HG03378 (cell line): Measurements from ENCODE around the gene RAB30.

Experiments used
- ATAC-seq: cut with Tn5 transposase; IDR thresholded peaks from one replicate; pipeline ENCODE4 v1.9.1; 2021; ENCODE audit warnings: mild to moderate bottlenecking, moderate library complexity; ENCODE audit not compliant: unreplicated experiment

RAB30 gene

DNA sequence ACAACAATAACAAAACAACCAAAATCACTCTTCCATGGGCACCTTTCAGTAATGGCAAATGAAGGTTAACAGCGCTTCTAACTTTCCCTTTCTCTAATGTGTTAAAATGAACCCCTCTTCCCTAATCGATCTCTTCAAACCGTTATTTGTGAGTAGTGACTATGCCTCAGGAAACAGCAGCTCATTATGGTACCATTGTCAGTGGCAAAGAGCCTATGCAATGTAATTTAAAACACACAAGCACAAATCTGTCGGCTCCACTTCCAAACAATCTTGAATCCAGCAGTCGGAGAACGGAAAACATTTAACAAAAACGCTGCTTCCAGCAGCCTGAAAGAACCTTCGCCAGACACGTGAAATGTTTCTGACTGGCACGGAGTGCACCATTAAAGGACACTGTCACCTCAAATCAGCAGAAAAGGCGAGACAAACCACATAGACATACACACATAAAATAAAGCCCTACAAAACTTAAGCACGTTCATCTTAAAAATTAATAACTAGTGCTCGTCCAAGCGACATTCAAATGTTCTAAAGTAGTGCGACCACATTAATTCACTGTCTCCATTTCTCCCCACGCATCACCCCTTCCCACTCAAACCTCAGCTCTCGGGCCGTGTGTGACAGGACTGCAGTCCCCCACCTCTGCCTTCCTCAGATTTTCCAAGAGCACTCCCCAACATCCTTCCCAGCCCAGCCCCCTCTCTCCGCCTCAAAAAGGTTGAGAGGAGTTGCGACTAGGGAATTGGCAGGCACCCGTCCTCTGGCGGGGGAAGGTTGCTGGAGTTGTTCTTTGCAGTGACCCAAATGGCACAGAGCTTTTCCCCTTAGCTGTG lies 748 bp downstream of the RAB30 start:
- ATAC-seq: no peak

GRCh38 chr11:83070044-83070701 lies 1.5 kb downstream of the RAB30 start:
- ATAC-seq: no peak

GRCh38 chr11:83069441-83070043 lies 2.2 kb downstream of the RAB30 start:
- no peak for ATAC-seq

DNA sequence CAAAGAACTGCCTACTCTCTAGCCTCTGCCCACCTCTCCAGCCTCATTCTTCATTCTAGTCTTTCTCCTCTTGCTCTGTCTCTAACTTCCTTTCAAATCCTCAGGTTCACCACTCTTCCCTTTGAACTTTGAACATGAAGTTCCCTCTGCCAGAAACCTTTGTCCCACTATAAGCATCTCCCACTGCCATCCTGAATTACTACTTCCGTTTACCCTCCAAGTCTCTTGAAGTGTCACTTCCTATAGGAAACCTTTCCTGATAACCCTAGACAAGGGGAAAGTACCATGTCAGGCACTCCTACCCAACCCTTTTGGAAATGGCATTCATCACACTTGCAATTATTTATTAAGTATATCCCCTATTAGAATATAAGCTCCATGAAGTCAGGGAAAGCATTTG lies 3.1 kb downstream of the RAB30 start:
- ATAC-seq: no peak

GRCh38 chr11:83064011-83064410 lies 7.7 kb downstream of the RAB30 start:
- ATAC-seq: no peak

DNA sequence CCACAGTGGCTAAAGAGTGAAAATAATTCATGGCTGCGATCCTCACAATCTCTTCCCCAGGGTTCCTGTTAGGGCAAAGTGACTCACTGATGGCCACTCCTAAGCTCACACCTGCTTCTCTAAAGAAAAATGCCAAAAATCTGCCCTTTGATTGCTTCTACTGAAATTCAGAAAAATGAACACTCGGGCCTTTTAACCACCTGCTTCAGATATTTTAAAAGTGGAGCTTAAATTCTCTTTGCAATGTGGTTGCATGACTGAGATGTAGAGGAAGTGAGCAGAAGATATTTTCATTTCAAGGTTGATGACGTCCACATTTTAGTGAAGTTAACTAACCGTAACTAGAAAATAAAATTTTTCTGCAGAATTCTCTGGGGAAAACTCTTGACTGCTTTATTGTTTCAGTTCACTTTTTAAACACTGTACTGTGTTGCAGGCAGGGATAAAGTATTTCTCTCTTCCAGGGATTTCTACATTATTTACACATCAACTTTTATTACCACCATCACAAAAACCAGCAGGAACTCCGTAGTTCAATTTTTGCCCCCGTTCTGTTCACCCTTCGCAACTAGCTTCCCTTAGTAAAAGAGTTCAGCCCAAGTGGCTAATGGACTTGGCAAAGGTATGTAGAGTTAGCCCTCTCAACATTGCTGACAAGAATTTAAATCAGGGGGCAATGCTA lies 8.5 kb downstream of the RAB30 start:
- ATAC-seq: peak; percentile 75

GRCh38 chr11:83061883-83062282 lies 9.8 kb downstream of the RAB30 start:
- peak; percentile 63 for ATAC-seq

GRCh38 chr11:83060965-83061364 lies 10.7 kb downstream of the RAB30 start:
- no peak for ATAC-seq

DNA sequence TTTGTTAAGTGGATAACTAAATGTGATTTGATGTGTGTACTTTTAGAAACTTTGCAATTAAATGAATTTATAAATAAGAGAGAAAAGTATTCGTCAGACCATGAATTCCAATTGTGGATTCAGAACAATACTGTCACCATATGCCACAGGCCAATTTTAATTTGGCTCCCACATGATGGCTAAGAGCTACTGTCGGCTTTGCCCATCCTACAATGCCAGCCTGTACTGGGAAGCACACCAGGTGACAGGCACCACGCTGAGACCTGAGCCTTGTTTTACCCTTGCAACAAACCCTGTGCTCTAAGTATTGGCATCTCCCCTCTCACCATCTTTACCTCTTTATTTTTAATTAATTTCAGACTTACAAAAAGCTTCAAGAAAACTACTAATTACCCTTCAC lies 14.0 kb downstream of the RAB30 start:
- ATAC-seq: no peak

DNA sequence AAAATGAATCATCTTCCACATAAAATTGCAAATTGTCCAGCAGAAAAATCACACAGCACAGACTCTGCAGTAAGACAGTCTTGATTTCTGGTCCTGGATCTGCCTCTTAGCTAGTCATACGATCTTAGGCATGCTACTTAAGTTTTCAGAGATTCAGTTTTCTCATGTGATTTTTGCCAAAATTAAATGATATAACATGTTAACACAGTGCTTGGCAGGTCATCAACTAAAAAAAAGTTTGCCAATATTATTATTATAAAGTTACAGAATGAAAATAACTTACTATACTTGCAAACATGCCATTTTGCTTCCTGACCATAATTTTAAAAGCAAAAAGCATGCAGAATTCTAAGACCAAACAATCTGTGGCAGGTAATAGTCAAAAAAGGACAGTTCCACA lies 15.1 kb downstream of the RAB30 start:
- ATAC-seq: no peak

- no peak for ATAC-seq
Observed at GRCh38 chr11:83056204-83056603, 15.5 kb downstream of the RAB30 start.

- peak; percentile 65 for ATAC-seq
Observed at GRCh38 chr11:83054904-83055380, 16.8 kb downstream of the RAB30 start.

GRCh38 chr11:83054001-83054400 lies 17.7 kb downstream of the RAB30 start:
- ATAC-seq: peak; percentile 75

DNA sequence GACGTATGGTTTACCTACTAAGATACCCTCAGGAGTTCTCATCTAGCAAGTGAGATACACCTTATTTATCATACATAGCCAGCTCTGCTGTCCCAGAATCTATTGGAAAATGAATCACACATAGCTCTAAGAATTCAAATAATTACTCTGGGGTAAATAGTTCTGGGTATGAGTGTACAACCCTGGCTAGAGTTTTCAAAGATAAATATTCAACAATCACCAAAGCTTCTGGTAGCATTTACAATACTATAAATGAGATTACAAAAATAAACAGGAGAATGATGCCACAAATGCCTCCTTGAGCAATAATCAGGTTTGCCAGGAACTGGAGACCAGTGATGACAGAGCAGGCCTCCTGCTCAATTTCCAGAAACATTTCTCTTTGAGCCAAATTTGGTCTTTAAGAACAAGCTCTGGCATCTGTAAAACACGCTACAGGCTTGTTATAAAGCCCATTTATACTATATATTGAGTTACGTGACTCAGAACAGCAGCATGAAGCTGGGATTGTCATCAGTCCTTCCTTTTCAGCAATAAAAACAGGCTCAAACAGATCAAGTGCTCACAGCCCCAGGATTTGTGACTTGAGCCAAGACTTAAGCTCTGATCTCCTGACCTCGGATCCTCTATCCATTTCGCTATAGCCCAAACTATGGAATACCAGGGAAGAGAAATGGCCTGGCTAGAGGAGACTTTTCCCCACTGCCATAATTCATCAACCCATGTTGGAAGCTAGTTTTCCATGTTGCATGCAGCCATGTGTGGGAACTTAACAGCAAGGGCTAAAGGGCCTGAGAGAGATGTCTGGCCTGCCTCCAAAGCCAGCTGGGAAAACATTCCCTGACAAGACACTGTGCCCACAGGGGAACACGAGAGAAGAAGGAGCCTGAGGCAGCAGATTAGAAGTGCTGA lies 19.7 kb downstream of the RAB30 start:
- ATAC-seq: no peak

DNA sequence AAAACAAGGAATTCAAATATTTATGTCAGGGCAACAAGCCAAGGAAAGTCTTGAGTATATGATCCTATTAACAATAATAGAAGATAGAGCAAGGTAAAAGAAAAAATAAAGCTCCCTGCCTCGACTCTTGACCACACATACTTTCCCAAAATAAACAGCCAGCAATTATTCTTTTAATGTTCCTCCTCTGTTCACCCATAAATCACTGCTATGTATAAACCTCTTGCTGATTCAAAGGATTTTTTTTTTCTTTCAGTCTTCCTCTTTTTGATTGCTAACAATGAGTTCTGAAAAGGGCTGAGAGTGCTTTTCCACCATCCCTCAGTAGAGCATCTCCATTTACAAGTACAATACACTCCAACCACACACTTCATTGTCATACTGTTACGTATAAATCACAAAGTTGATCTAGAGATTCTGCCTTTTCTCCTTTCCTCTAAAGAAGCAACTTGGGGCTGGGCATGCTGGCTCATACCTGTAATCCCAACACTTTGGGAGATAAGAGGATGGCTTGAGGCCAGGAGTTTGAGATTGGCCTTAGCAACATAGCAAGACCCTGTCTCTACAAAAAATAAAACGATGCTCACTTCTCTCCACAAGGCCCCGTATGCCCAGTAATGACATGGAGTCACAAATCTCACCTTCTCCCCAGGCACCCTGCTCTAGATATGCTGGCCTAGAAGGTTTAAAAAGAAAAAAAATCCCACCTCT lies 24.0 kb downstream of the RAB30 start:
- ATAC-seq: no peak

DNA sequence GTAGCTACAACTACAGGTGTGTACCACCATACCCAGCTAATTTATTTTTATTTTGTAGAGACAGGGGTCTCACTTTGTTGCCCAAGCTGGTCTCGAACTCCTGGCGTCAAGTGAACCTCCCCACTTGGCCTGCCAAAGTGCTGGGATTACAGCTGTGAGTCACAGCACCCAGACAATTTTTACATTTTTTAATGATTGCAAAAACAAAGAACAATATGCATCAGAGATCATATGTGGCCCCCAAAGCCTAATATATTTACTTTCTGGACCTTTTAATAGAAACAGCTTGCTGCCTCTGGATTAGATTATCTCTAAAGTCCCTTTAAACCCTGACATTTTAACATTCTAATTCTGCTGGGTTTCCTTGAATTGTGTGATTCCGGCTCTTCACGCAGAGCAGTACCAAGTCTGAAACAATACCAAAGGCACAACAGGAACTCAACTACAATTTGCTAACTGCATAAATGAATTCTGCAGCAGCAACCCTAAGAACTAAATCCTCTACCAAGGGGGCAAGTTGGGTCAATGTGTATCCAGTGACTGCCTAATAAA lies 25.0 kb downstream of the RAB30 start:
- ATAC-seq: no peak

DNA sequence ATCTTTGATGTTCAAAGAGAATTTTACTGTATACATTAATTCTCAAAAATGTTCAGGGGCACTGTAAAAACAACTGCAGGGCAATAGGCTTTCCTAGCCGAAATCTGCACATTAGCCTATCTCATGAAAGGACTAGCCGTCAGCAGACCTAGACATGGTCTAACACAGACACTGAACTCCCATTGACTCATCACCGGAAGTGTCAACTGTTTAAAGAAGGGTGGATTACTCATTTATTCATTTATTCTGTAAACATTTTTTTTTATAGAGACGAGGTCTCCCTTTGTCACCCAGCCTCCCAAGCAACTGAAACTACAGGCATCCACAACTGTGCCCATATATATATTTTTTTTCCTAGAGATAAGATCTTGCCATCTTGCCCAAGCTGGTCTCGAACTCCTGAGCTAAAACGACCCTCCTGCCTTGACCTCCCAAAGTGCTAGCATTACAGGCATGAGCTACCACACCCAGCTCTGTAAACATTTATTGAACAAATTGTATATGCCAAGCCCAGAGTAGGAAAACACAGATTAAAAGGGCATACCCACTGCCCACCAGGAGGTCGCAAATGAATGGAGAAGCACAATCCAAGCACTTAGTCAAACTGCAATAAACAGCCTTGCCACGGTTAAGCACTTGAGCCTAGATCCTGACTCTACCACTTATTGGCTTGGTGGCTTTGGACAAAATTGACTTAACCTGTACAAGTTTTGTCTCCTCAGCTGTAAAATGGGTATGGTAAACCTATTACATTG lies 26.6 kb downstream of the RAB30 start:
- peak; percentile 85 for ATAC-seq

- ATAC-seq: no peak
Observed at GRCh38 chr11:83042964-83043711, 28.6 kb downstream of the RAB30 start.
